Superior temporal gyrus (tissue), 1 donor: ENCODE measurements around the gene DIRAS3.
"Not testable (repeated sequence)": the region's sequence is repeated elsewhere in the genome, so short reads cannot be mapped to it uniquely, and the experiment has no call there.

Experiments
- DNase-seq: peaks from one replicate; pipeline ENCODE4 v3.0.0-alpha.2; 2016; ENCODE audit errors: extremely low spot score

DIRAS3 gene

GRCh38 chr1:68049941-68050878, at the start of gene DIRAS3:
DIRAS3 (minus strand) TSS chr1:68050627; CDS start chr1:68047297, 3,330 bp downstream.
- no peak for DNase-seq

GRCh38 chr1:68093737-68094136, 43.3 kb upstream of the DIRAS3 start:
- DNase-seq = no peak

- no peak for DNase-seq
These were observed 36.8 kb upstream of the DIRAS3 start for GRCh38 chr1:68087184-68087583.

- no peak for DNase-seq
These were observed 35.3 kb upstream of the DIRAS3 start for GRCh38 chr1:68085752-68086151.

GRCh38 chr1:68083686-68084085, 33.3 kb upstream of the DIRAS3 start:
- no peak for DNase-seq

- no peak for DNase-seq
These were observed 31.4 kb upstream of the DIRAS3 start for GRCh38 chr1:68081775-68082283.

- DNase-seq = no peak
These were observed 28.2 kb upstream of the DIRAS3 start for GRCh38 chr1:68078647-68079046.

GRCh38 chr1:68074472-68074871, 24.0 kb upstream of the DIRAS3 start:
- no peak for DNase-seq

- DNase-seq = no peak
These were observed 15.3 kb upstream of the DIRAS3 start for GRCh38 chr1:68065766-68066165.

- not testable (repeated sequence) for DNase-seq
These were observed 7.6 kb upstream of the DIRAS3 start for GRCh38 chr1:68058053-68058452.

- no peak for DNase-seq
These were observed 7.1 kb upstream of the DIRAS3 start for GRCh38 chr1:68057564-68057963.

- DNase-seq = no peak
These were observed 6.6 kb upstream of the DIRAS3 start for GRCh38 chr1:68057050-68057449.

- DNase-seq = no peak
These were observed 1.0 kb upstream of the DIRAS3 start for GRCh38 chr1:68051475-68051874.

GRCh38 chr1:68047659-68048026, 2.8 kb downstream of the DIRAS3 start:
- DNase-seq = no peak

- no peak for DNase-seq
These were observed 3.4 kb downstream of the DIRAS3 start for GRCh38 chr1:68046885-68047658.

- no peak for DNase-seq
These were observed 4.0 kb downstream of the DIRAS3 start for GRCh38 chr1:68046423-68046822.

- no peak for DNase-seq
These were observed 4.8 kb downstream of the DIRAS3 start for GRCh38 chr1:68045511-68046180.

GRCh38 chr1:68043443-68044090, 6.9 kb downstream of the DIRAS3 start:
- DNase-seq = no peak

GRCh38 chr1:68036946-68037345, 13.5 kb downstream of the DIRAS3 start:
- DNase-seq = no peak

- DNase-seq = no peak
These were observed 21.0 kb downstream of the DIRAS3 start for GRCh38 chr1:68029444-68029843.

- no peak for DNase-seq
These were observed 21.9 kb downstream of the DIRAS3 start for GRCh38 chr1:68028566-68028965.
